IMR-90 (cell line): ENCODE results near the gene PIN1. TPM values are rescaled to one million over a fixed set of nuclear protein-coding genes. Genes with fewer than 3 reads are reported as not detected.

Source experiments
- ATAC-seq: fragments of 200-7000 bp; cut with Tn5 transposase; 2 replicates; pipeline ENCODE4 v1.9.1; 2020; ENCODE audit warnings: low read depth, mild to moderate bottlenecking, moderate library complexity
- BruUV-seq: library from RNA; stranded (reverse); fragments of 400-500 nt; replicated peaks from 2 replicates; lab custom pipeline; 2021; lab: Mats Ljungman, UMichigan
- CTCF ChIA-PET: fragments of 300-600 bp; formaldehyde crosslinking; extraction: SDS; loops from one replicate; lab custom pipeline; 2021; ENCODE audit warnings: antibody characterized with exemption; lab: Yijun Ruan, JAX
- POLR2A ChIA-PET: fragments of 300-600 bp; sonication (Branson Sonifier 250); formaldehyde crosslinking; loops from one replicate; lab custom pipeline; 2022; ENCODE audit warnings: antibody characterized with exemption; ENCODE audit not compliant: unreplicated experiment; lab: Charles Lee
- DNase-seq: peaks from one replicate; pipeline ENCODE4 v3.0.0; 2013
- H2AFZ ChIP-seq: replicated peaks from 2 replicates; pipeline ENCODE3; 2013; ENCODE audit warnings: low read length, mild to moderate bottlenecking; ENCODE audit not compliant: poor library complexity
- H2AK5ac ChIP-seq: 2 replicates; pipeline ENCODE4 v1.6.1; 2013; ENCODE audit warnings: low read depth, low read length, inconsistent platforms
- H2AK9ac ChIP-seq: replicated peaks from 2 replicates; pipeline ENCODE3; 2013; ENCODE audit warnings: mild to moderate bottlenecking, low read depth, low read length, moderate library complexity; ENCODE audit not compliant: poor library complexity
- H2BK120ac ChIP-seq: 2 replicates; pipeline ENCODE4 v1.6.1; 2013; ENCODE audit warnings: low read depth, low read length, inconsistent platforms
- H2BK15ac ChIP-seq: 3 replicates; pipeline ENCODE4 v1.6.1; 2013; ENCODE audit warnings: low read depth, low read length, inconsistent platforms
- H2BK20ac ChIP-seq: 2 replicates; pipeline ENCODE4 v1.6.1; 2013; ENCODE audit warnings: low read depth, mild to moderate bottlenecking, inconsistent platforms, low read length, moderate library complexity
- H2BK5ac ChIP-seq: 2 replicates; pipeline ENCODE4 v1.6.1; 2013; ENCODE audit warnings: mild to moderate bottlenecking, low read depth, low read length, inconsistent platforms; ENCODE audit not compliant: poor library complexity, severe bottlenecking
- H3K14ac ChIP-seq: replicated peaks from 2 replicates; pipeline ENCODE4 v1.6.1; 2013; ENCODE audit warnings: low read depth, low read length, inconsistent platforms
- H3K18ac ChIP-seq: 2 replicates; pipeline ENCODE4 v1.6.1; 2013; ENCODE audit warnings: low read depth, low read length, control low read depth
- H3K23ac ChIP-seq: 2 replicates; pipeline ENCODE4 v1.6.1; 2013; ENCODE audit warnings: low read depth, low read length, inconsistent platforms
- H3K27ac ChIP-seq: 2 replicates; pipeline ENCODE4 v1.5.1; 2013; ENCODE audit warnings: mild to moderate bottlenecking, control low read depth, low read length; ENCODE audit not compliant: insufficient read depth
- H3K27me3 ChIP-seq: 2 replicates; pipeline ENCODE4 v1.6.1; 2013; ENCODE audit warnings: low read length; ENCODE audit not compliant: control insufficient read depth, insufficient read depth
- H3K36me3 ChIP-seq: 2 replicates; pipeline ENCODE4 v1.6.1; 2013; ENCODE audit warnings: low read length, mixed read lengths; ENCODE audit not compliant: control insufficient read depth, insufficient read depth
- H3K4ac ChIP-seq: 2 replicates; pipeline ENCODE4 v1.6.1; 2013; ENCODE audit warnings: low read depth, low read length, inconsistent platforms
- H3K4me1 ChIP-seq: 2 replicates; pipeline ENCODE4 v1.6.1; 2013; ENCODE audit warnings: low read length, mixed read lengths; ENCODE audit not compliant: control insufficient read depth, insufficient read depth
- H3K4me2 ChIP-seq: 2 replicates; pipeline ENCODE4 v1.6.1; 2013; ENCODE audit warnings: low read depth, mild to moderate bottlenecking, control low read depth, low read length, moderate library complexity
- H3K4me3 ChIP-seq: 2 replicates; pipeline ENCODE4 v1.5.1; 2013; ENCODE audit warnings: low read depth, mild to moderate bottlenecking, control low read depth, low read length, moderate library complexity; ENCODE audit not compliant: insufficient read depth
- H3K56ac ChIP-seq: 2 replicates; pipeline ENCODE4 v1.6.1; 2013; ENCODE audit warnings: low read length, inconsistent platforms; ENCODE audit not compliant: insufficient read depth; ENCODE audit errors: extremely low read depth
- H3K79me1 ChIP-seq, 2 experiments: 2 replicates each; pipeline ENCODE4 v1.6.1; 2013; ENCODE audit warnings: low read length in 2 of 2, inconsistent platforms in 1 of 2, low read depth in 1 of 2
- H3K9ac ChIP-seq: 2 replicates; pipeline ENCODE4 v1.6.1; 2013; ENCODE audit warnings: low read depth, low read length, control low read depth
- H3K9me1 ChIP-seq: 2 replicates; pipeline ENCODE4 v1.6.1; 2013; ENCODE audit warnings: low read length, inconsistent platforms; ENCODE audit not compliant: insufficient read depth
- H3K9me3 ChIP-seq: 2 replicates; pipeline ENCODE4 v1.6.1; 2013; ENCODE audit warnings: low read length; ENCODE audit not compliant: control insufficient read depth, insufficient read depth
- H4K20me1 ChIP-seq: 2 replicates; pipeline ENCODE4 v1.6.1; 2013; ENCODE audit warnings: low read length, inconsistent platforms; ENCODE audit not compliant: insufficient read depth
- H4K5ac ChIP-seq: 2 replicates; pipeline ENCODE4 v1.6.1; 2013; ENCODE audit warnings: mild to moderate bottlenecking, low read depth, low read length, control low read depth
- H4K8ac ChIP-seq, 2 experiments: 2 replicates each; pipeline ENCODE4 v1.6.1; 2013; ENCODE audit warnings: low read depth in 2 of 2, low read length in 2 of 2, control low read depth in 1 of 2, inconsistent platforms in 1 of 2
- H4K91ac ChIP-seq: 2 replicates; pipeline ENCODE4 v1.6.1; 2013; ENCODE audit warnings: low read depth, low read length, inconsistent platforms; ENCODE audit not compliant: insufficient read depth
- CEBPB ChIP-seq: IDR thresholded peaks from 2 replicates; pipeline ENCODE4 v1.6.1; 2012; ENCODE audit warnings: low read depth, low read length, improper control_type of control experiment
- ELK1 ChIP-seq: fragments of 150-350 bp; IDR thresholded peaks from 2 replicates; pipeline ENCODE4 v1.6.1; 2016; ENCODE audit warnings: low read depth, mild to moderate bottlenecking, low read length, moderate library complexity, borderline replicate concordance
- MAZ ChIP-seq: IDR thresholded peaks from 2 replicates; pipeline ENCODE4 v1.6.1; 2012; ENCODE audit warnings: low read depth, mild to moderate bottlenecking, low read length, improper control_type of control experiment, moderate library complexity, borderline replicate concordance
- NFE2L2 ChIP-seq: fragments of 150-350 bp; IDR thresholded peaks from 2 replicates; pipeline ENCODE4 v1.6.1; 2016; ENCODE audit warnings: low read depth, mild to moderate bottlenecking, low read length
- RAD21 ChIP-seq: IDR thresholded peaks from 2 replicates; pipeline ENCODE4 v1.6.1; 2012; ENCODE audit warnings: low read length, improper control_type of control experiment
- RFX5 ChIP-seq: IDR thresholded peaks from 2 replicates; pipeline ENCODE4 v1.8.0; 2012; ENCODE audit warnings: low read depth, mild to moderate bottlenecking, low read length, moderate library complexity
- WGBS, 2 experiments: methylation state at CpG; one replicate each; pipeline versions ENCODE4 v1.1.5 to v1.1.7; 2013; ENCODE audit warnings: missing lambda C conversion rate in 2 of 2; ENCODE audit not compliant: insufficient read length in 1 of 2; ENCODE audit errors: extremely low coverage in 2 of 2; 5-methylcytosine and 5-hydroxymethylcytosine counted together
- dilution Hi-C: fragments of 300-500 bp; cut with HindIII; formaldehyde crosslinking; loops from one replicate; pipeline ENCODE4 v1.14.3; 2018; ENCODE audit warnings: low sequenced_read_pairs; ENCODE audit not compliant: unreplicated experiment
- in situ Hi-C: fragments of 300-500 bp; cut with MboI; formaldehyde crosslinking; loops from 3 replicates; pipeline ENCODE4 v1.14.3; 2019; ENCODE audit warnings: low sequenced_read_pairs, inconsistent platforms, mixed read lengths
- intact Hi-C: fragments of 100-400 bp; cut with micrococcal nuclease; formaldehyde crosslinking; loops from 2 replicates; pipeline ENCODE4 v1.10.0; 2022
- polyA plus RNA-seq, 3 experiments: library from polyadenylated mRNA; depleted of rRNA; stranded (reverse); fragments of >200 nt; gene quantifications; 2 replicates each; pipeline ENCODE4 v1.2.3, GENCODE V29; 2012; ENCODE audit warnings: low replicate concordance in 1 of 3
- total RNA-seq: library from RNA; depleted of rRNA; stranded (reverse); fragments of >200 nt; gene quantifications from 2 replicates; pipeline ENCODE4 v1.2.3, GENCODE V29; 2012

Gene PIN1
- total and polyA plus RNA-seq, 2 of the 4 experiments (the other 2 are of a cell fraction): 76.0 to 105 TPM

- no TSS peak for BruUV-seq
- 0 out of 2 replicates have a peak, but pooled peaks cover 2% of the 10 kb centered on the region for H3K36me3 ChIP-seq
- H4K91ac ChIP-seq: no peak overlapping the region
- H2BK120ac ChIP-seq: no peak overlapping the region
- H4K8ac ChIP-seq: no peak overlapping the region
- in situ Hi-C loops: loop anchor here (10.0 kb wide), 3 partner anchors 473 to 663 kb away; partner anchors contain the start of gene ZNF559
- no peak for DNase-seq
- no peak overlapping the region for H4K5ac ChIP-seq
- ChIA-PET CTCF (no interaction called here), POLR2A (no interaction called here)
- H3K56ac ChIP-seq: no peak overlapping the region
- 83 to 100% methylated on average over 1 to 2 of the region's 5 CpGs for WGBS, 2 experiments
- H3K4ac ChIP-seq: no peak overlapping the region
- H3K23ac ChIP-seq: no peak overlapping the region
- H3K4me3 ChIP-seq: no peak overlapping the region
- no peaks in the 10 kb centered on the region for H3K4me1 ChIP-seq
- dilution Hi-C loops: loop anchor here (10.0 kb wide), 1 partner anchor 173 kb away; the partner anchor contains the start of gene ZNF561
- H2AFZ ChIP-seq: no peak overlapping the region
- H2AK5ac ChIP-seq: no peak overlapping the region
- H3K27me3 ChIP-seq: no peaks in the 10 kb centered on the region
- no peak overlapping the region for H3K27ac ChIP-seq
- no peak overlapping the region for H2BK5ac ChIP-seq
- no peaks in the 10 kb centered on the region for H4K20me1 ChIP-seq
- H3K4me2 ChIP-seq: no peak overlapping the region
- H3K79me1 ChIP-seq: no peaks in the 10 kb centered on the region
- ATAC-seq: no peak
- no peak overlapping the region for H2BK15ac ChIP-seq
- no peak overlapping the region for H2AK9ac ChIP-seq
- H3K9me3 ChIP-seq: no peaks in the 10 kb centered on the region
- no peak overlapping the region for H3K14ac ChIP-seq
- H3K18ac ChIP-seq: no peak overlapping the region
- no peak overlapping the region for H2BK20ac ChIP-seq
- H3K9me1 ChIP-seq: no peaks in the 10 kb centered on the region
- intact Hi-C loops: no loop called here
- TF ChIP-seq MAZ (no peak), CEBPB (no peak), ELK1 (no peak), RAD21 (no peak), NFE2L2 (no peak), RFX5 (no peak)
- H3K9ac ChIP-seq: no peak overlapping the region
These were observed 37.2 kb upstream of the PIN1 start for GRCh38 chr19:9797871-9798270.
